ENCODE measurements around the gene RSRP1.
A peak's percentile ranks its signal among the peaks of the same experiment; 100 is the strongest.
"Not testable (repeated sequence)": the region's sequence is repeated elsewhere in the genome, so short reads cannot be mapped to it uniquely, and the experiment has no call there.

Gene RSRP1

DNA sequence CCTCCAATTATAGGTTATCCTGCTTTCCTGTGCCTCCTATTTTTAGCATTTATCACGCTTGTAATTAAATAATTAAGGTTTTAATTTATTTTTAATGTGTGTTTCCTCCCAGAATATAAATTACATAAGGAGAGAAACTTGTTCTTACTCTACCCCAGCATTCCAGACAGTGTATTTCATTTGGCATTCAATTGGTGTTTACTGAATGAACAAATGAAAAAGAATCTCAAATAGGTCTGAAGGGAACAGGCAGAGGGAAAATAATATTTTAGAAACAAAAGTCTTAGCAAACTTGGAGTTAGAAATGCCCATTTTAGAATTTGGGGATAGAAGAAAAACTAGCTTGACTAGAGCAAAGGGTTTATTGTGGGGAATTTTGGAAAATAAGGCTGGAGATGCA, 9.9 kb upstream of the RSRP1 start:
- no peak for DNase-seq

DNA sequence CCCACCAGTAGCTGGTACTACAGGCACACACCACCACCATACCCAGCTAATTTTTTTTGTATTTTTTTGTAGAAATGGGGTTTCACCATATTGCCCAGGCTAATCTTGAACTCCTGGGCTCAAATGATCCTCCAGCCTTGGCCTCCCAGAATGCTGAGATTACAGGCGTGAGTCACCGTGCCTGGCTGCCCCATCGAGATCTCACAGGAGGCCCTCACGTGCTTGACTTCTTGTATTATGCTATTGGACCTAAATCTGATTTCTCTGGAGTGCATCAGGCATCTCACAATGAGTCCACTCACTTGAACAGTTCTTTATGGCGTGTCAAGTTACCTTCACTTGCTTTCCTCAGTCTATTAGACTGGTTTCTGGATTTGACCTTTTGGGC, 9.3 kb upstream of the RSRP1 start:
- no peak for DNase-seq

DNA sequence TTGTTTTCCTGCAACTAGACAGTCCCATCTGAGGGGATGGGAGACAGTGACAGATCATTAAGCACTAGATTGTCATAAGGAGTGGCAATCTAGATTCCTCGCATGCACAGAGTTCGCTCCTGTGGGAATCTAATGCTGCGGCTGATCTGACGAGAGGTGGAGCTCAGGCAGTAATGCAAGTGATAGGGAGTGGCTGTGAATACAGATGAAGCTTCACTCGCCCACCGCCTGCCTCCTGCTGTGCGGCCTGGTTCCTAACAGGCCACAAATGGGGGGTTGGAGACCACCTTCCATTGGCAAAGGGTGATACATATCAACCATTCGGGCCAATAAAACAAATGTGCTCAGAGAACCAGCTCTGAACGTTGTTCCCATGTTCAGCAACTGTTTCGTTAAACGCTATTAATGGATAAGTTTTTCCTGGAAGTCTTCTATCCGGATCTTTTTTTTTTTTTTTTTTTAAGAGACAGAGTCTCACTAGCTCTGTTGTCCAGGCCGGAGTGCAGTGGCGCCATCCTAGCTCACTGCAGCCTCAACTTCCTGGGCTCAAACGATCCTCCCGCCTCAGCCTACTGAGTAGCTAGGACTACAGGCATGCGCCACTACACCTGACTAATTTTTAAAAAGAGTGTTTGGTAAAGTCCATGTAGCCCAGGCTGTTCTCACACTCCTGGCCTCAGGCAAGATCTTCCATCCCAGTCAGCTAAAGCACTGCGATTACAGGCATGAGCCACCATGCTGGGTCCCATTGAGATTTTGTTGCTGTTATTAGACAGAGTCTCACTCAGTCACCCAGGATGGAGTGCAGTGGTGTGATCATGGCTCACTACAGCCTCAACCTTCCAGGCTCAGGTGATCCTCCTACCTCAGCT, 8.7 kb upstream of the RSRP1 start:
- DNase-seq: no peak

DNA sequence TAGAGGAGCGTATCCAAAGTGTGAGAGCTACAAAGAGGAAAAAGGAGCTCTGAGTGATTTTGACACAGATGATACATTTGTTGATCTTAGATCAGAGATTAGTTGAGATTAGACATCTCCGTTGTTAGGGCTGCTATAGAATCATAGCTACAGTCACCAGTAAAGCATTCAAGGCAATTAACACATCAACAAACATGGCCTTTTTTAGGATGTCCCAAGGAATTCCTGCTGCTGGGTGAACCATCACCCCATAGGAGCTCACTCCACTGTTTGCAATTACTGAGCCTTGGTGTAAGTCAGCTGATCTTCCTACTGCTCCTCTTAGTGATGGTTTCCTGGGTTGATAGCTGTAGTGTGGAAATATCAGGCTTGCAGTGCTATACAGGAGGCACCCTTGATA, 6.7 kb upstream of the RSRP1 start:
- DNase-seq: no peak

DNA sequence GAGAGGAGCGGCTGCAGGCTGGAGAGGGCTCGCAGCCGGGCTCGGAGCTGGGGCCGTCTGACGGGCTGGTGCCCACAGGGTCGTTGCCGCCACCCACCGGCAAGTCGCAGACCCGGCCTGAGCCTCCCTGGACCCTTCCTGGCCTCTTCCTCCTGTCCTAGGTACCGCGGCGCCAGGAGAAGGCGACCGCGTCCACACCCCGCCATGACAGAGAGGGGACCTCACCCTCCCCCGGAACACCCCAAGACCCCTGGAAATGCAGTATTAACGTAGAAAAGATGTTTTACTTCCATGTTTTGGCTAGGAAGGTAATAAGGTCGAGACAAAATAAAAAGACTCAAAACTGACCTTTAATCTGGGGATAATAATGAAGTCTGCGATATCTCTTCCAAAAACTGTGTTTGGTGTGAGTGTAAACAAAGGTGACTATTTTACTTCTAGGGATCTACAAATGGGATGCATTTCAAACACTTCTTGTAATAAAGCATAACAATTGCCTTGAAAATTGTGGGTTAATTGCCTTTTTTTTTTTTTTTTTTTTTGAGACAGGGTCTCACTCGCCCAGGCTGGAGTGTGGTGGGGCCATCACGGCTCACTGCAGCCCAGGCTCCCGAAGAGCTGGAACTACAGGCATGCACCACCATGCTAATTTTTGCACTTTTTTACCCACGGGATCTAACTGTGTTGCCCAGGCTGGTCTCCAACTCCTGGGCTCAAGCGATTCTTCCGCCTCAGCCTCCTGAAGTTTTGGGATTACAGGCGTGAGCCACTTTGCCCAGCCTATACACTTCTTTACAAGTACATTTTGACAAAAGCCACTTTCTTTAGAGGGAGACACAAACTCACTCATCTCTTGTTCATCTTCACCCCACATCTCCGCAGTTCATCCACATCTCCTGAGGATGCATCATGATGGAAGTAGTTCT, 838 bp upstream of the RSRP1 start:
- no peak for DNase-seq

DNA sequence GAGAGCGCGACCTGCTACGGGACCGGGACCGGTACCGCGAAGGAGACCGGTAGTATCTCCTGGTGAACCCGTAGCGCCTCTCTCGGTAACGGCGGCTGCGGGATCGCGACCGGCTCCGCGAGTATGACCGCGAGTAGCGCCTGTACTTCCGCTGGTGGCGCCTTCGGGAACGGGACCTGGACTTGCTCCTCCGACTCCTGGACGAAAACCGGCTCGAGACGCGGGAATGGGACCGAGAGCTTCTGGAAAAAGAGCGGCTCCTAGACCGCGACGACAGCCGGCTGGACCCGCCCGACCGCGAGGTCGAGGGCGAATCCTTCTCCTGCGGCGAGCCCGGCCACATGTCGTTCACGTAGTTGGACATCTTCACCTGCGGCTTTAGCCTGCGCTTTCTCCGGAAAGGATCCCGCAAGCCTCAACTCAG, 642 bp downstream of the RSRP1 start:
- peak in 16 of 51 donors; percentile 33 to 66 (median 48) for DNase-seq

DNA sequence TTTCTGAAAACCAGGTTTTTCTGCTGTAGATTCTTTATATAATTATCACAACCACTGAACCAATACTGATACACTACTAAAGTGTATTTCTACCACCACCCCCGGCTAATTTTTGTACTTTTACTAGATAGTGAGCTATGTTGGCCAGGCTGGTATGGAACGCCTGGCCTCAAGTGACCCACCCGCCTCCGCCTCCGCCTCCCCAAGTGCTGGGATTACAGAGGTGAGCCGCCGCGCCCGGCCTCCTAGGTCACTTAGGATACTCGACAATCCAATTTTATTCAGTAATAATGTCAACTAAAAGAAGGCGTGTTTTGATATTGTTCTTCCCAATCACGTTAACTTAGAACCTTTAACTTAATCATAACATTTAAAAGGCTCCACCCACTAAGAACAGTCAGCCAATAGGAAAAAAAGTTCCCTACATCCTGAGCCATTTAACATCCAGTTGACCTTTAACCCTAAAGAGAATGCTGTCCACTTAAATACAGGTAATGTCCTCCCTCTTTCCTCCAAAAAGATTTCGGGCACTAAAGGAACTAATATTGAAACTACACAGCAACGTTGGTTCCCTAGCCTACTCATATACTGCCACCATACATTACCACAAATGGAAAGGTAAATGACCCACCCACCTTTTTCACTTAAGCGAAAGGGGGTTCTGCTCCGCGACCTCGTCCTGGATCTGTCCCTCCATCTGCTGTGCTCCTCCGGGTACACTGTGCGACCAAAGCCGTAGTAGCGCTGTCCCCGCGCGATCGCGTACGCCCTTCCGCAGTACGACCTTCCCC, 1.2 kb downstream of the RSRP1 start:
- DNase-seq: no peak

DNA sequence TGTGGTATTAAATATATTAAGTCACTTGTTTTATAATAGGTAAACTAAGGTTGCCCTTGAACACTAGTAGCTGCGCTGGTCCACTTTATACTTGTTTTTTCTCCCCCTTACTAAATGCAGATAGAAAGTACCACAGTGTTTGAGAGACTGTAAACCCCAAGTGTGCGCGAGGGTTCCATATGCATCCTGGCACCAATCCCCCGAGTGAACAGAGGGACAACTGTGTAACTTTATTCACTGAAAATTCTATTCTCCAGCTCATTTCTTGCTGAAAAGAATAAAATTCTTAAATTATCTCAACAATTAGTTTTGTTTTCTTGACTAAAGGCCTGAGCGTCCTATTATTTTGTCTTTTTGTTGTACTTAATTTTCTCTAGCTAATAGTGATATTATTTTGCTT, 1.9 kb downstream of the RSRP1 start:
- no peak for DNase-seq

DNA sequence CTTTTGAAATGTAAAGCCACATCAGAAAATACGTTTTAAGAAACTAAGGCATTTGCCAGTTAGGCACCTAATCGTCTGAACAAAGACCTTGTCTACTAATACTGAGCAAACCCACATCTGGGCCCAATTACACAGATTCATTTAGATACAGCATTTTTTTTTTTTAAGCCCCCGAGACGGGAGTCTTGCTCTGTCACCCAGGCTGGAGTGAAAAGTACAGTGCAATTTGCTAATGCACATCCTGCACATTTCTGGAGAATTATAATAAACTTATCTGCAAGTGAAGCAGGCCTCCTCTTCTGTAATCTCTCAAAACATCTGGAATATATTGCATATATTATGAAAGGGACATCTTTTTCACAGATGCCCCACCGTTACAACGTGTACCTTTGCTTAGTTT, 3.3 kb downstream of the RSRP1 start:
- DNase-seq: no peak

DNA sequence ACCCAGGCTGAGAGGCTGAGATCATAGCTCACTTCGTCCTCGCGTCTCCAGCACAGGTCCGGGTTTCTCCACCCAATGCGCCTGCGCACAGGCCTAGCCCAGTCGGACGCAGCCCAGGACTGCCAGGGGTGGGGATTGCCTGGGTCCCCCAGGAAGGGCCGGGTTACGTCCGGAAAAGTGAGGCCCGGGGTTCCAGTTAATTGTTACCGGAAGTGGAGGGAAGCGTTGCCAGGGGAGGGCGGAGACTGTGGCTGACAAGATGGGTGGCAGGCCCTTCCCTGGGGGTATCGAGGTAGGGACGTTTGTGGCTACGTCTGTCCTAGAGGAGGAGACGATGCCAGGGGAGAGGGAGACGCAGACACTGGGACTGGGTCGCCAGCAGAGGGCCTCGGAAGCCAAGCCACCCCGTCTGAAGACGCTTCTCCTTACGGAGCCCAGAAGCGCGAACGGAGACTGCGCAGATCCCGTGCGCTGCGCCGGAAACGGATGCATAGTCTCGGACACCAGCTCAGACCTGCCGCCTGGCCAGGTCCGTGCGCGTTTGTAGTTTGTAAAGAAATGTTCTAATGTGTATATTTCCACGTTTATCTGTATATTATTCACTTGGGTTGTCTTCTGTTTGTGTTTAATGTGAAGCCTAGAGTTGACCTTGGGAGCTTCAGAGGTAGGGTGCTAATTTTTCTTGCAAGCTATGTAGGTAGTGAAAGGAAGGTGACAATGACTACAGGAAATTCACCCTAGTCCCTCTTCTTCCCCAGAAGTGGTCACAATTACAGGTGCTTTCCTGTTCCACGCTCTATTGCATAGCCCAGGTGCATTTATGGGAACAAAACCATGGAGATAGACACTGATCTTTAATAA, 7.3 kb downstream of the RSRP1 start:
- DNase-seq: peak; percentile 30 to 96 (median 85)

DNA sequence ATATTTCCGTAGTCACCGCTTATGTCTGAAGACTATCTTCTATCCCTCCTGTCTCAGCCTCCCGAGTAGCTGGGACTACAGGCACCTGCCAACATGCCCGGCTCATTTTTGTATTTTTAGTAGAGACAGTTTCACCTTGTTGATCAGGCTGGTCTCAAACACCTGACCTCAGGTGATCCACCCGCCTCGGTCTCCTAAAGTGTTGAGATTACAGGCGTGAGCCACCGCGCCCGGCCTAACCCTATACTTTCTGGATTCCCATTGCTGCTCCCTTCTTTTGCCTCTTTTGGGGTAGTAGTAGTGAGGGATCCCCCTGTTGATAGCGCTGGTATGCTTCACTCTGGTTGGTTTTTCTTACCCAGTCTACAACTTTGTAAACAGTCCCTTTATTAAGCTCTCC, 9.2 kb downstream of the RSRP1 start:
- DNase-seq: no peak

DNA sequence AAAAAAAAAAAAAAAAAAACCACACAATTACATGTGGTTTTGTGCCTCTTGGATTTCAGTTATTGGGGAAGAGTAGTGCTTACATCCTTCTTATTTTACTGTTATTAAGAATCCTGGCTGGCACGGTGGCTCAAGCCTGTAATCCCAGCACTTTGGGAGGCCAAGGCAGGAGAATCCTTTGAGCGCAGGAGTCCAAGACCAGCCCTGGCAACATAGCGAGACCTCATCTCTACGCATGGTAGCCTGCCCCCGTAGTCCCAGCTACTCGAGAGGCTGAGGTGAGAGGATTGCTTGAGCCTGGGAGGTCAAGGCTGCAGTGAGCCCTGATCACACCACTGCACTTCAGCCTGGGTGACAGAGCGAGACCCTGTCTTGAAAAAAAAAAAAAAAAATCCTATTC, 11.0 kb downstream of the RSRP1 start:
- DNase-seq: not testable (repeated sequence)

DNA sequence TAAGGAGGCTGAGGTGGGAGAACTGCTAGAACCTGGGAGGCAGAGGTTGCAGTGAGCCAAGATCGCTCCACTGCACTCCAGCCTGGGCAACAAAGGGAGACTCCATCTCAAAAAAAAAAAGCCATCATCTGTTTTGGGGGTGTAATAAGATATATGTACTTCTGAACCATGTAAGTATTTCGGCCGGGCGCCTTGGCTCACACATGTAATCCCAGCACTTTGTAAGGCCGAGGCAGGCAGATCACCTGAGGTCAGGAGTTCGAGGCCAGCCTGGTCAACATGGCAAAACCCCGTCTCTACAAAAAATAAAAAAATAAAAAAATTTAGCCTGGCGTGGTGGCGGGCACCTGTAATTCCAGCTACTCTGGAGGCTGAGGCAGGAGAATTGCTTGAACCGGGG, 11.8 kb downstream of the RSRP1 start:
- not testable (repeated sequence) for DNase-seq

DNA sequence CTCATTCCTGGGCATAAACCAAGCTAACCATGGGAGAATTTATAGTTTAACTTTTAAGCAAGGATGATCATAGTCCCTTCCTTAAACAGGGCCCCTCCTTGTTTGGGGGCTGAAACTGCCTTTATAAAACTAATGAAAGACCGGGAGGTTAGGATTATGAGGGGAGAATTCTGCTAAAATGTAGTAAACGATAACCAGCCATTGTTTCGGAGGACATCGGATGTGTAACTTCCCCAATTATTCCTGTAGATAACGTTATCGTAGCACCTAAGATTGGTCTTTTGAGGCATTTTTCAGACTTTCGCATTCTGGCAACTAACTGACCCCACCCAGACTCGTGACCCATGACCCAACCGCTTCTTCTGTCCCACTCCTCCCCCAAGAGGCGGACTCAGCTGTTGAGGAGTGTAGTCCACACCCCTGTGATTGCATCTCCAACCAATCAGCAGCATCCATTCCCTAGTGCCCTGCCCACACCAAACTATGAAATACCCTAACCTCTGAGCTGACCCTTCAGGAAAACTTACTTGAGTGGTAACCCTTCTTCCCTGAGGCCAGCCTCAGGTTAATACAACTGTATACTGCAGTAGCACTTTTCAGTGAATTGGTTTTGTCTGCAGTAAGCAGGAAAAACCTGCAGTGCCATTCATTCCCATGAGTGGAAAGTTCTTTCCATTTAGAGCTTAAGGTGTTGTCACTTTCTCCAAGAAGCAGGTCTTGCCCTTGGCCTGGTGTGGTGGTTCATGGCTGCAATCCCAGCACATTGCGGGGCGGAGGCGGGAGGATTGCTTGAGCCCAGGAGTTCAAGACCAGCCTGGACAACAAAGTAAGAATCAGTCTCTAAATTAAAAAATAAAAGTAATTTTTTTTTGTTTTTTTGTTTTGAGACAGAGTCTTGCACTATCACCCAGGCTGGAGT, 14.1 kb downstream of the RSRP1 start:
- peak in 45 of 51 donors; percentile 2 to 82 (median 51) for DNase-seq

DNA sequence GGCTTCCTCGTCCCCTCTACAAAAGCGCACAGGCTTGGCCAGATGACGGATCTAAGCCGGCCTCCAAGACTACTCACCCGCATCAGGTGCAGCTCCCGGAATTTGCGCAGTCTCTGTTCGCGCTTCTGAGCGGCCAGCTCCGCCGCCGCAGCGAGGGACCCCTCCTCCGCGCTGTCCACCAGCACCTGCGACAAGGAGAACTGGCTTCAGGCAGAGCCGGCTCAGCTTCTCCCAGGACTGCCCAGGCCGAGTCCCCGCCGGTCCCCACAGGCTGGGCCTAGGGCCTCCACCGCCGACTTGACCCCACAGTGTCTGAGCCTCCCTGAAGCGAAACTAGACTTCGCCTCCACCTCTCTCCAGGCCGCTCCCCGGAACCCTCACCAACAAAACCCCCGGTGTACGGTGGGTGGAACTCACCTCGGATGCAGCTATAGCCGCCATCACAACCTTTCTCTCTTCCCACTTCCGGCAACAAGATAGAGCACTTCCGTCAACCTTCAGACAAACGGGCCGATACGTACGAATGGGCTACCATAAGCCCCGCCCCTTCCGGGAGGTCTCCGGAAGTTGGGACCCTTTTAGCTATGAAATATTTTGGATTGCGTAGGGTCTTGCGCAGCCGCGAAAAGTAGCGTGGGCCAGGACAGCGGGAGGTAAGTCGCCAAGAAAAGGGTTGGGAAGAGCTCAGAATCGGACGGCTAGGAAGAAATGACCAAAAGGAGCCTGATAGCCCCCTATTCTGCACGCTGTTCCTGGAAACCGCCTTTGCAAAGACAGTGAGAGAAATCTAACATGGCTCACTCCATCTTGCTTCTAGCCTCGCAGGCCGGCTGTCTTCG, 15.0 kb downstream of the RSRP1 start, which contains the start of gene SYF2:
SYF2 (minus strand) TSS at position 476 of the 839 bp plus-strand sequence; CDS start at position 441, 35 bp downstream.
- DNase-seq: peak; percentile 29 to 96 (median 84)

DNA sequence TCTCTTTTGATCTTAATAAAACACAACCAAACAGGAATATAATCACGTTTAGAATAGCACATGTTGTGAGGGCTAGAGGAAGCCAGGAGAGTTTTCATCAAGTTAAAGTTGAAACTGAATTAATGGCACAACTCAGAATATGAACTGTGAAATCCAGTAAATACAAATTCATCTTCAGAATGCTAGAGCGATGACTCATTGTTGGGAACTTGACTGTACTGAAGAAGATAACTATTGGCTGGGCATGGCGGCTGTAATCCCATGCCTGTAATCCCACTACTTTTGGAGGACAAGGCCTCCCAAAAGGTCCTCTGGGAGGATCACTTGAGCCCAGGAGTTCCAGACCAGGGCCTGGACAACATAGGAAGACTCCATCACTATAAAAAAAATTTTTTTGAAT, 23.8 kb downstream of the RSRP1 start:
- DNase-seq: no peak

DNA sequence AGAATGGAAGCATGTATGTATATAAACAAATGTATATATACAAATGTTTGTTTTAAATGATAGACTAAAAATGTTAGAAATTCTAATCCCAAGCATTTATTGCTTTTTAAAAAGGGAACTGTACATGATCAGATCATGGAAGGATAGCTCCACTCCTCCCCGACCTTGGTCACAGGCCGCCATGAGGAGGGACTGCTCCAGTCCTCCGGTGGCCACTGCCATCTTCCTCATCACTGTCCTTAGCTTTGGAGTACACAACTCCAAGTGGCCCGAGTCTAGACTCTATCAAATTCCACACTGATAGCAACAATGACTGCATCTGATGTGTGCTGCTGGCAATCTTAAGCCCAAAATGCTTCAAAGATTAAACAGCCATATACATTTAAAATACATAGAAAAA, 24.6 kb downstream of the RSRP1 start:
- DNase-seq: no peak

DNA sequence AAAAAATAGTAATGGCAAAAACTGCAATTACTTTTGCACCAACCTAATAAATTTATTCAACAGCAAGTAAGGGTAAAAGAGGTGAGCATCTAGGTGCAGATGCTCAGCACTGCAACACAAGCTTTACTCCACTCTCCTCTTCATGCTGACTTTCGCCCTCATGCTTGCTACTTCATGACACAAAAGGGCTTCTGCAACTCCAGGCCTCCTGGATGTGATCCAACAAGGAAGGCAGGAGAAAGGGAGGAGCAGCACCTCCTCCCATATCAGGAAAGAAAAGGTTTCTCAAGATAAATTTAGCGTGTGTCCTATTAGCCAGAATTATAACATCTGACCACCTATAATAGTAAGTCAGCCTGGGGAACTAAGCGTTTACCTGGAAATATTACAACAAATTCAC, 26.6 kb downstream of the RSRP1 start:
- DNase-seq: no peak
